GM12892 (cell line): ENCODE measurements around the gene HHIP.

ENCODE experiments used
- POLR2A ChIP-seq: IDR thresholded peaks from 2 replicates; pipeline ENCODE4 v1.6.1; 2011; ENCODE audit warnings: low read depth, low read length, control low read depth
- POLR2AphosphoS5 ChIP-seq: IDR thresholded peaks from 2 replicates; pipeline ENCODE4 v1.6.1; 2011; ENCODE audit warnings: low read depth, low read length, control low read depth

DNA sequence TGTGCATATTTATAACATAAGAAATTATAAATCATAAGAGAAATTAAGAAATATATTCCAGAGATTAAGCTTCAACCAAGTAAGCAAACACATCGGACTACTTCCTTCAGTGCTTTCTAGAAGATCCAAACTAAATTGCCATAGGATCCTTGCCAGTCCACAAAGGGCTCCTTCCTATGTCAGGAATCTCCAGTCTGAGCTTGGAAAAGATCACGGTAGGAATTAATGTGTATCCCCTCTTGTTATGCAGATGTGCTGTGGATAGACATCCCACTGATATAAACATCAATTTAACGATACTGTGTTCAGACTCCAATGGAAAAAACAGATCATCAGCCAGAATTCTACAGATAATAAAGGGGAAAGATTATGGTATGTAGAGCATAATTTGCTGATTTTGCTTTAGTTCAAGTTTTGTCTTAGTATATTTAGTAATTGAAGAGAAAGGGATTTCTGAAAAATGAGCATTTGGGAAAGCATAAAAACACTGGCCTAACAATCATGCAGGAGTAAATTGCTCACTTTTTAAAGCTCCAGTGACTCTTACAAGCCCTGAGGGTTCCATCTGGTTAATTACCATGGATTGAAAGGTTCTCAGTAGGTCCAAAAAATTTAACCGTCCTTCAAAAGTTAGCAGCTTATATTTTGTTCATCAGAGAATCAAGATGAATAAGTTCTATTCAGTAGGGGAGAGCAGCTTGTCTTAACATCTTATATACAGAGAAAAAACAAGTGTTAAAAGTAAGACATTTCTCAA is 65.9 kb downstream of the HHIP start:
- TF ChIP-seq POLR2AphosphoS5 (no peak), POLR2A (no peak)
